ENCODE measurements around the gene HDHD2.

HDHD2 gene

GRCh38 chr18:47146206-47146605, 4.1 kb downstream of the HDHD2 start:
- no peak for DNase-seq (ENCODE audit: low spot score)

GRCh38 chr18:47143899-47144485, 6.3 kb downstream of the HDHD2 start:
- DNase-seq (ENCODE audit: low spot score) = no peak

- DNase-seq (ENCODE audit: low spot score) = no peak
Measured at GRCh38 chr18:47143153-47143552, 7.1 kb downstream of the HDHD2 start.

GRCh38 chr18:47141289-47141688, 9.0 kb downstream of the HDHD2 start:
- DNase-seq (ENCODE audit: low spot score) = no peak

- DNase-seq (ENCODE audit: low spot score) = no peak
Measured at GRCh38 chr18:47121146-47121545, 29.2 kb downstream of the HDHD2 start.

GRCh38 chr18:47120428-47120827, 29.9 kb downstream of the HDHD2 start:
- DNase-seq (ENCODE audit: low spot score) = no peak

GRCh38 chr18:47118981-47119380, 31.3 kb downstream of the HDHD2 start:
- DNase-seq (ENCODE audit: low spot score) = no peak

GRCh38 chr18:47115205-47115604, 35.1 kb downstream of the HDHD2 start:
- no peak for DNase-seq (ENCODE audit: low spot score)

- DNase-seq (ENCODE audit: low spot score) = no peak
Measured at GRCh38 chr18:47113796-47114540, 36.3 kb downstream of the HDHD2 start.

GRCh38 chr18:47110492-47111274, 39.6 kb downstream of the HDHD2 start:
- no peak for DNase-seq (ENCODE audit: low spot score)

GRCh38 chr18:47109720-47110119, 40.6 kb downstream of the HDHD2 start:
- no peak for DNase-seq (ENCODE audit: low spot score)

GRCh38 chr18:47108998-47109405, 41.3 kb downstream of the HDHD2 start:
- peak; percentile 41 for DNase-seq (ENCODE audit: low spot score)

- DNase-seq (ENCODE audit: low spot score) = peak; percentile 56
Measured at GRCh38 chr18:47108373-47108772, 41.9 kb downstream of the HDHD2 start.

- peak; percentile 82 for DNase-seq (ENCODE audit: low spot score)
Measured at GRCh38 chr18:47100212-47100831, 50.0 kb downstream of the HDHD2 start.

- no peak for DNase-seq (ENCODE audit: low spot score)
Measured at GRCh38 chr18:47095810-47096209, 54.5 kb downstream of the HDHD2 start.

GRCh38 chr18:47087676-47088075, 62.6 kb downstream of the HDHD2 start:
- DNase-seq (ENCODE audit: low spot score) = no peak

- no peak for DNase-seq (ENCODE audit: low spot score)
Measured at GRCh38 chr18:47081578-47081977, 68.7 kb downstream of the HDHD2 start.

- no peak for DNase-seq (ENCODE audit: low spot score)
Measured at GRCh38 chr18:47080872-47081271, 69.4 kb downstream of the HDHD2 start.

GRCh38 chr18:47077111-47077510, 73.2 kb downstream of the HDHD2 start:
- no peak for DNase-seq (ENCODE audit: low spot score)

GRCh38 chr18:47075098-47075883, 75.0 kb downstream of the HDHD2 start:
- DNase-seq (ENCODE audit: low spot score) = no peak

- DNase-seq (ENCODE audit: low spot score) = no peak
Measured at GRCh38 chr18:47067648-47068047, 82.7 kb downstream of the HDHD2 start.

- DNase-seq (ENCODE audit: low spot score) = no peak
Measured at GRCh38 chr18:47063096-47063495, 87.2 kb downstream of the HDHD2 start.

All from D341Med (cell line).